AG10803 (cell line): ENCODE results near the gene DUOX1.

Experiments used
- DNase-seq: peaks from one replicate; pipeline ENCODE4 v3.0.0; 2010; ENCODE audit warnings: low read depth
- H3K4me3 ChIP-seq: 2 replicates; pipeline ENCODE4 v1.5.1; 2011; ENCODE audit warnings: mild to moderate bottlenecking, low read length, control low read depth
- TF ChIP-seq, protein P1 (sequence below): conservative IDR thresholded peaks from 2 replicates; pipeline ENCODE4 v1.5.1; 2011; ENCODE audit warnings: mild to moderate bottlenecking, low read length, control low read depth, inconsistent platforms

The DUOX1 gene

GRCh38 chr15:45187894-45188830, 58.4 kb downstream of the DUOX1 start, which contains the start of gene SHF:
Gene SHF (minus strand): TSS chr15:45187966. CDS start chr15:45187951, 15 bp downstream.
- TF ChIP-seq, protein P1, sequence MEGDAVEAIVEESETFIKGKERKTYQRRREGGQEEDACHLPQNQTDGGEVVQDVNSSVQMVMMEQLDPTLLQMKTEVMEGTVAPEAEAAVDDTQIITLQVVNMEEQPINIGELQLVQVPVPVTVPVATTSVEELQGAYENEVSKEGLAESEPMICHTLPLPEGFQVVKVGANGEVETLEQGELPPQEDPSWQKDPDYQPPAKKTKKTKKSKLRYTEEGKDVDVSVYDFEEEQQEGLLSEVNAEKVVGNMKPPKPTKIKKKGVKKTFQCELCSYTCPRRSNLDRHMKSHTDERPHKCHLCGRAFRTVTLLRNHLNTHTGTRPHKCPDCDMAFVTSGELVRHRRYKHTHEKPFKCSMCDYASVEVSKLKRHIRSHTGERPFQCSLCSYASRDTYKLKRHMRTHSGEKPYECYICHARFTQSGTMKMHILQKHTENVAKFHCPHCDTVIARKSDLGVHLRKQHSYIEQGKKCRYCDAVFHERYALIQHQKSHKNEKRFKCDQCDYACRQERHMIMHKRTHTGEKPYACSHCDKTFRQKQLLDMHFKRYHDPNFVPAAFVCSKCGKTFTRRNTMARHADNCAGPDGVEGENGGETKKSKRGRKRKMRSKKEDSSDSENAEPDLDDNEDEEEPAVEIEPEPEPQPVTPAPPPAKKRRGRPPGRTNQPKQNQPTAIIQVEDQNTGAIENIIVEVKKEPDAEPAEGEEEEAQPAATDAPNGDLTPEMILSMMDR, result no peak
- peak within 1 kb of the TSS; percentile 75 for H3K4me3 ChIP-seq
- peak; percentile 29 for DNase-seq

GRCh38 chr15:45197512-45197911, 67.7 kb downstream of the DUOX1 start:
- no peak for DNase-seq
- no peak overlapping the region for H3K4me3 ChIP-seq
- TF ChIP-seq, protein P1, result no peak

- H3K4me3 ChIP-seq, result peak overlapping the region; percentile 74
- peak; percentile 97 for DNase-seq
- TF ChIP-seq, protein P1, result peak; percentile 81
Measured at GRCh38 chr15:45198337-45199135, 68.7 kb downstream of the DUOX1 start.

DNA sequence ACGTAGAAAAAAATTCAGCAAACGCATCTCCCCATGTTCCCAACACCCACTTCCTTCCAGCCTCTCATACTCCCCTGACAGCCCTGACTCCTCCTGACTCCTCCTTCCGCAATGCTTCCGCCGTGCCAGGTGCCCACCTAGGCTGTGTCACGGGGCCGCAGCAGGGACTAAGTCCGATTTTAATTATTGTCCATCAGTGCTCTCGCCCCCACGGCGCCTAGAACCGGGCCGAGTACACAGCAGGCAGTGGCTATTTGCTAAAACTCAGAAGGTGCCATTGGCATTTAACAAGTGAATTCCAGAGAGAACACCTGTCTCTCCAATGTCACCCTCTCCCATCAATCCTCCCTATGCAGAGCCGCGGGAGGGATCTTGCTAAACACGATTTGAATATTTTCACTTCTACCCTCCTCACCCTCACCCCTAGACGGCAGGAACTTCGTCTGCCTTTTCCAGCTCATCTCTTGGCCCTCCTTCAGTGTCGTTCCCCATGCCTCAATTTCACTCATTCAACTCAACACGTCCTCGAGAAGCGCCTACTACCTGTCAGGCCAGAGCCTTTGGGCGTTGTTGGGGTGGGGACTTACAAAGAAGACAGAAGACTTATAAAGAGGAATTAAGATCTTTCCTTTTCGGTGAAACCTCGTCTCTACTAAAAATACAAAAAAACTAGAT, 69.5 kb downstream of the DUOX1 start:
- H3K4me3 ChIP-seq, result peak overlapping the region; percentile 74
- DNase-seq, result no peak
- TF ChIP-seq, protein P1, result no peak

- DNase-seq, result peak; percentile 97
- TF ChIP-seq, protein P1, result no peak
- H3K4me3 ChIP-seq, result peak overlapping the region; percentile 74
Measured at GRCh38 chr15:45200001-45200798, 70.4 kb downstream of the DUOX1 start.
